K562 (cell line): ENCODE measurements around the gene RXRA. TPM values are rescaled to one million over a fixed set of nuclear protein-coding genes. Genes with fewer than 3 reads are reported as not detected.

ENCODE experiments used
- ETS1 ChIP-seq: conservative IDR thresholded peaks from 2 replicates; pipeline ENCODE4 v1.6.1; 2011; ENCODE audit warnings: low read depth, mild to moderate bottlenecking, low read length; ENCODE audit not compliant: control insufficient read depth
- NFE2L1 ChIP-seq: fragments of 450-650 bp; IDR thresholded peaks from 2 replicates; pipeline ENCODE4 v1.6.1; 2016; ENCODE audit warnings: missing genetic modification characterization, low read depth, mild to moderate bottlenecking, missing compliant biosample characterization, moderate library complexity, borderline replicate concordance
- NONO ChIP-seq, 2 experiments: fragments of 200-400 bp in 1 of 2; fragments of 450-650 bp in 1 of 2; formaldehyde crosslinking in 1 of 2; IDR thresholded peaks; 2 replicates each; pipeline ENCODE4 v1.6.1; 2017; ENCODE audit warnings: low read depth in 2 of 2, mild to moderate bottlenecking in 2 of 2, moderate library complexity in 2 of 2, low read length in 1 of 2
- POLR2AphosphoS5 ChIP-seq: IDR thresholded peaks from 2 replicates; pipeline ENCODE4 v1.6.1; 2011; ENCODE audit warnings: mild to moderate bottlenecking, low read depth, low read length, moderate library complexity; ENCODE audit not compliant: control insufficient read depth, insufficient read depth
- SP1 ChIP-seq: sonication (generic); formaldehyde crosslinking; IDR thresholded peaks from 2 replicates; pipeline ENCODE4 v1.8.1; 2022; ENCODE audit warnings: mild to moderate bottlenecking, missing genetic modification reagents
- SRSF3 ChIP-seq: fragments of 200-400 bp; formaldehyde crosslinking; IDR thresholded peaks from 2 replicates; pipeline ENCODE4 v1.6.1; 2016; ENCODE audit warnings: mild to moderate bottlenecking, low read length, moderate library complexity; ENCODE audit not compliant: insufficient read depth
- TOE1 ChIP-seq, 2 experiments: fragments of 450-650 bp in 1 of 2; sonication (generic) in 1 of 2; formaldehyde crosslinking in 1 of 2; IDR thresholded peaks; 2 replicates each; pipeline versions ENCODE4 v1.7.1 to v1.8.0; 2016 to 2022; ENCODE audit warnings: borderline replicate concordance in 2 of 2, mild to moderate bottlenecking in 2 of 2, antibody characterized with exemption in 1 of 2, inconsistent platforms in 1 of 2, low read depth in 1 of 2, missing genetic modification reagents in 1 of 2, moderate library complexity in 1 of 2
- polyA plus RNA-seq, 8 experiments: library from polyadenylated mRNA; depleted of rRNA in 4 of 8; stranded (reverse) in 5 of 8; unstranded in 3 of 8; fragments of >200 nt; fragmentation: Nextera tagmentation in 2 of 8; fragmentation: Illumina TruSeq in 1 of 8; extraction: Ambion mirVana in 2 of 8; extraction: Trizol in 1 of 8; gene quantifications; 2 replicates each; pipeline versions ENCODE4 v1.2.1 to v1.2.3, GENCODE V29; 2011 to 2014; ENCODE audit warnings: inconsistent platforms in 1 of 8, missing spikeins in 1 of 8
- total RNA-seq, 7 experiments: library from RNA; depleted of rRNA in 6 of 7; stranded (reverse); fragments of >200 nt in 6 of 7; fragmentation: Illumina TruSeq in 2 of 7; extraction: Trizol in 2 of 7; gene quantifications; 2 replicates each; pipeline versions ENCODE4 v1.2.1 to v1.2.3, GENCODE V29; 2011 to 2021; ENCODE audit warnings: low replicate concordance in 1 of 7
- TF ChIP-seq, protein P1 (sequence below): fragments of 200-600 bp; sonication (generic); IDR thresholded peaks from one replicate; pipeline ENCODE4 v1.6.1; 2012; ENCODE audit warnings: mild to moderate bottlenecking, low read depth, low read length, inconsistent platforms
- TF ChIP-seq, protein P2 (sequence below): fragments of 450-650 bp; IDR thresholded peaks from 2 replicates; pipeline ENCODE4 v1.7.1; 2018; ENCODE audit warnings: mild to moderate bottlenecking, low read depth; ENCODE audit not compliant: partially characterized antibody

Gene RXRA
- total and polyA plus RNA-seq, 9 of the 15 experiments (the other 6 are each of a cell fraction or from before 2014, with no cell fraction given): 0.35 to 23.6 (median 4.6) TPM

GRCh38 chr9:134338394-134339182 lies 12.3 kb downstream of the RXRA start (continued):
- TF ChIP-seq, protein P1, sequence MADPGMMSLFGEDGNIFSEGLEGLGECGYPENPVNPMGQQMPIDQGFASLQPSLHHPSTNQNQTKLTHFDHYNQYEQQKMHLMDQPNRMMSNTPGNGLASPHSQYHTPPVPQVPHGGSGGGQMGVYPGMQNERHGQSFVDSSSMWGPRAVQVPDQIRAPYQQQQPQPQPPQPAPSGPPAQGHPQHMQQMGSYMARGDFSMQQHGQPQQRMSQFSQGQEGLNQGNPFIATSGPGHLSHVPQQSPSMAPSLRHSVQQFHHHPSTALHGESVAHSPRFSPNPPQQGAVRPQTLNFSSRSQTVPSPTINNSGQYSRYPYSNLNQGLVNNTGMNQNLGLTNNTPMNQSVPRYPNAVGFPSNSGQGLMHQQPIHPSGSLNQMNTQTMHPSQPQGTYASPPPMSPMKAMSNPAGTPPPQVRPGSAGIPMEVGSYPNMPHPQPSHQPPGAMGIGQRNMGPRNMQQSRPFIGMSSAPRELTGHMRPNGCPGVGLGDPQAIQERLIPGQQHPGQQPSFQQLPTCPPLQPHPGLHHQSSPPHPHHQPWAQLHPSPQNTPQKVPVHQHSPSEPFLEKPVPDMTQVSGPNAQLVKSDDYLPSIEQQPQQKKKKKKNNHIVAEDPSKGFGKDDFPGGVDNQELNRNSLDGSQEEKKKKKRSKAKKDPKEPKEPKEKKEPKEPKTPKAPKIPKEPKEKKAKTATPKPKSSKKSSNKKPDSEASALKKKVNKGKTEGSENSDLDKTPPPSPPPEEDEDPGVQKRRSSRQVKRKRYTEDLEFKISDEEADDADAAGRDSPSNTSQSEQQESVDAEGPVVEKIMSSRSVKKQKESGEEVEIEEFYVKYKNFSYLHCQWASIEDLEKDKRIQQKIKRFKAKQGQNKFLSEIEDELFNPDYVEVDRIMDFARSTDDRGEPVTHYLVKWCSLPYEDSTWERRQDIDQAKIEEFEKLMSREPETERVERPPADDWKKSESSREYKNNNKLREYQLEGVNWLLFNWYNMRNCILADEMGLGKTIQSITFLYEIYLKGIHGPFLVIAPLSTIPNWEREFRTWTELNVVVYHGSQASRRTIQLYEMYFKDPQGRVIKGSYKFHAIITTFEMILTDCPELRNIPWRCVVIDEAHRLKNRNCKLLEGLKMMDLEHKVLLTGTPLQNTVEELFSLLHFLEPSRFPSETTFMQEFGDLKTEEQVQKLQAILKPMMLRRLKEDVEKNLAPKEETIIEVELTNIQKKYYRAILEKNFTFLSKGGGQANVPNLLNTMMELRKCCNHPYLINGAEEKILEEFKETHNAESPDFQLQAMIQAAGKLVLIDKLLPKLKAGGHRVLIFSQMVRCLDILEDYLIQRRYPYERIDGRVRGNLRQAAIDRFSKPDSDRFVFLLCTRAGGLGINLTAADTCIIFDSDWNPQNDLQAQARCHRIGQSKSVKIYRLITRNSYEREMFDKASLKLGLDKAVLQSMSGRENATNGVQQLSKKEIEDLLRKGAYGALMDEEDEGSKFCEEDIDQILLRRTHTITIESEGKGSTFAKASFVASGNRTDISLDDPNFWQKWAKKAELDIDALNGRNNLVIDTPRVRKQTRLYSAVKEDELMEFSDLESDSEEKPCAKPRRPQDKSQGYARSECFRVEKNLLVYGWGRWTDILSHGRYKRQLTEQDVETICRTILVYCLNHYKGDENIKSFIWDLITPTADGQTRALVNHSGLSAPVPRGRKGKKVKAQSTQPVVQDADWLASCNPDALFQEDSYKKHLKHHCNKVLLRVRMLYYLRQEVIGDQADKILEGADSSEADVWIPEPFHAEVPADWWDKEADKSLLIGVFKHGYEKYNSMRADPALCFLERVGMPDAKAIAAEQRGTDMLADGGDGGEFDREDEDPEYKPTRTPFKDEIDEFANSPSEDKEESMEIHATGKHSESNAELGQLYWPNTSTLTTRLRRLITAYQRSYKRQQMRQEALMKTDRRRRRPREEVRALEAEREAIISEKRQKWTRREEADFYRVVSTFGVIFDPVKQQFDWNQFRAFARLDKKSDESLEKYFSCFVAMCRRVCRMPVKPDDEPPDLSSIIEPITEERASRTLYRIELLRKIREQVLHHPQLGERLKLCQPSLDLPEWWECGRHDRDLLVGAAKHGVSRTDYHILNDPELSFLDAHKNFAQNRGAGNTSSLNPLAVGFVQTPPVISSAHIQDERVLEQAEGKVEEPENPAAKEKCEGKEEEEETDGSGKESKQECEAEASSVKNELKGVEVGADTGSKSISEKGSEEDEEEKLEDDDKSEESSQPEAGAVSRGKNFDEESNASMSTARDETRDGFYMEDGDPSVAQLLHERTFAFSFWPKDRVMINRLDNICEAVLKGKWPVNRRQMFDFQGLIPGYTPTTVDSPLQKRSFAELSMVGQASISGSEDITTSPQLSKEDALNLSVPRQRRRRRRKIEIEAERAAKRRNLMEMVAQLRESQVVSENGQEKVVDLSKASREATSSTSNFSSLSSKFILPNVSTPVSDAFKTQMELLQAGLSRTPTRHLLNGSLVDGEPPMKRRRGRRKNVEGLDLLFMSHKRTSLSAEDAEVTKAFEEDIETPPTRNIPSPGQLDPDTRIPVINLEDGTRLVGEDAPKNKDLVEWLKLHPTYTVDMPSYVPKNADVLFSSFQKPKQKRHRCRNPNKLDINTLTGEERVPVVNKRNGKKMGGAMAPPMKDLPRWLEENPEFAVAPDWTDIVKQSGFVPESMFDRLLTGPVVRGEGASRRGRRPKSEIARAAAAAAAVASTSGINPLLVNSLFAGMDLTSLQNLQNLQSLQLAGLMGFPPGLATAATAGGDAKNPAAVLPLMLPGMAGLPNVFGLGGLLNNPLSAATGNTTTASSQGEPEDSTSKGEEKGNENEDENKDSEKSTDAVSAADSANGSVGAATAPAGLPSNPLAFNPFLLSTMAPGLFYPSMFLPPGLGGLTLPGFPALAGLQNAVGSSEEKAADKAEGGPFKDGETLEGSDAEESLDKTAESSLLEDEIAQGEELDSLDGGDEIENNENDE: no peak
- TF ChIP-seq NFE2L1 (no peak), ETS1 (peak; percentile 91), POLR2AphosphoS5 (peak; percentile 93), SP1 (CRISPR knock-in tag) (peak; percentile 82), SRSF3 (no peak), TOE1 (IDR thresholded peaks at IDR 0.05; ENCODE audit: borderline replicate concordance) (peak; percentile 64; the same call in 1 of the 2 replicates), TOE1 (CRISPR knock-in tag; IDR thresholded peaks at IDR 0.05; ENCODE audit: borderline replicate concordance, low read depth) (no peak), NONO (IDR thresholded peaks at IDR 0.05; ENCODE audit: low read depth in 2 of 2, low read length in 1 of 2) (peak in 1 of 2 experiments; percentile 95; a peak in 2 of 4 replicates)
- TF ChIP-seq, protein P2, sequence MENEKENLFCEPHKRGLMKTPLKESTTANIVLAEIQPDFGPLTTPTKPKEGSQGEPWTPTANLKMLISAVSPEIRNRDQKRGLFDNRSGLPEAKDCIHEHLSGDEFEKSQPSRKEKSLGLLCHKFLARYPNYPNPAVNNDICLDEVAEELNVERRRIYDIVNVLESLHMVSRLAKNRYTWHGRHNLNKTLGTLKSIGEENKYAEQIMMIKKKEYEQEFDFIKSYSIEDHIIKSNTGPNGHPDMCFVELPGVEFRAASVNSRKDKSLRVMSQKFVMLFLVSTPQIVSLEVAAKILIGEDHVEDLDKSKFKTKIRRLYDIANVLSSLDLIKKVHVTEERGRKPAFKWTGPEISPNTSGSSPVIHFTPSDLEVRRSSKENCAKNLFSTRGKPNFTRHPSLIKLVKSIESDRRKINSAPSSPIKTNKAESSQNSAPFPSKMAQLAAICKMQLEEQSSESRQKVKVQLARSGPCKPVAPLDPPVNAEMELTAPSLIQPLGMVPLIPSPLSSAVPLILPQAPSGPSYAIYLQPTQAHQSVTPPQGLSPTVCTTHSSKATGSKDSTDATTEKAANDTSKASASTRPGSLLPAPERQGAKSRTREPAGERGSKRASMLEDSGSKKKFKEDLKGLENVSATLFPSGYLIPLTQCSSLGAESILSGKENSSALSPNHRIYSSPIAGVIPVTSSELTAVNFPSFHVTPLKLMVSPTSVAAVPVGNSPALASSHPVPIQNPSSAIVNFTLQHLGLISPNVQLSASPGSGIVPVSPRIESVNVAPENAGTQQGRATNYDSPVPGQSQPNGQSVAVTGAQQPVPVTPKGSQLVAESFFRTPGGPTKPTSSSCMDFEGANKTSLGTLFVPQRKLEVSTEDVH: no peak
